Esophagus squamous epithelium (tissue), 4 donors: Measurements from ENCODE around the gene SALL4.

ENCODE experiments used
- CTCF ChIP-seq, 6 experiments: fragments of 450-650 bp in 4 of 6; fragments of 200-600 bp in 2 of 6; sonication (generic) in 2 of 6; IDR thresholded peaks; one replicate each; pipeline ENCODE4 v1.5.1; 2016 to 2019; ENCODE audit warnings: antibody characterized with exemption in 6 of 6, mild to moderate bottlenecking in 4 of 6, moderate library complexity in 4 of 6
- POLR2A ChIP-seq, 4 donors: fragments of 450-650 bp; IDR thresholded peaks; one replicate each; pipeline ENCODE4 v1.6.1; 2017; ENCODE audit warnings: antibody characterized with exemption in 4 of 4, mild to moderate bottlenecking in 4 of 4, moderate library complexity in 3 of 4

GRCh38 chr20:51739722-51740249, 62.5 kb downstream of the SALL4 start:
- no peak for TF ChIP-seq CTCF (IDR thresholded peaks at IDR 0.05)
- TF ChIP-seq POLR2A (IDR thresholded peaks at IDR 0.05), result no peak
